CD4-positive, alpha-beta T cell treated with Interleukin-17A for 4 hours (primary cell): ENCODE results near the gene BCL7A.

ENCODE experiments used
- DNase-seq: peaks from one replicate; pipeline ENCODE4 v3.0.0-alpha.2; 2020; ENCODE audit warnings: mixed read lengths

BCL7A gene

DNA sequence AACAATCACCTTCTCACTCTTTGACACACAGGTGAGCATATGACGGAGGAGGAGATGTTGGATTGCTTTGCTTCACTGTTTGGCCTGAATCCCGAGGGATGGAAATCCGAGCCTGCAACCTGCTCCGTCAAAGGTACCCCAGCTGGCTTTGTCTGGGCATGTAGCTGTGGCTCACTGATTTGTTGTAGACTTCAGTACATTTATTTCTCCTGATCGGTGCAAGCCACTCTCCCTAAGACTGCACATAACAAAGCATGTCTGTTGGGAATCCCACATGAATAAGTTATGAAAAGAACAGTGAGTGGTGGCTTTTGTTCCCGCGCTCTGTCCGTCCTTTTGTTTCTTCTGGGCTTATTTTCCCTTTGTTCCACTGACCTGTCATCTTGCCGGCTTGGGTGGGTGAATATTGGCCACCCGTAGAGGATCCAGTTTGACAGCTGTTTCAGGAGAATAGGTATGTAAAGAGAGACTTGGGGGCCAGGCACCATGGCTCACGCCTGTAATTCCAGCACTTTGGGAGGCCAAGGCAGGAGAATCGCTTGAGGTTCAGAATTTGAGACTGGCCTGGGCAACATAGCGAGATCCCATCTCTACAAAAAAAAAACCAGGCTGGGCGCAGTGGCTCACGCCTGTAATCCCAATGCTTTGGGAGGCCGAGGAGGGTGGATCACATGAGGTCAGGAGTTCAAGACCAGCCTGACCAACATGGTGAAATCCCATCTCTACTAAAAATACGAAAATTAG lies 20.0 kb upstream of the BCL7A start:
- DNase-seq = no peak

DNA sequence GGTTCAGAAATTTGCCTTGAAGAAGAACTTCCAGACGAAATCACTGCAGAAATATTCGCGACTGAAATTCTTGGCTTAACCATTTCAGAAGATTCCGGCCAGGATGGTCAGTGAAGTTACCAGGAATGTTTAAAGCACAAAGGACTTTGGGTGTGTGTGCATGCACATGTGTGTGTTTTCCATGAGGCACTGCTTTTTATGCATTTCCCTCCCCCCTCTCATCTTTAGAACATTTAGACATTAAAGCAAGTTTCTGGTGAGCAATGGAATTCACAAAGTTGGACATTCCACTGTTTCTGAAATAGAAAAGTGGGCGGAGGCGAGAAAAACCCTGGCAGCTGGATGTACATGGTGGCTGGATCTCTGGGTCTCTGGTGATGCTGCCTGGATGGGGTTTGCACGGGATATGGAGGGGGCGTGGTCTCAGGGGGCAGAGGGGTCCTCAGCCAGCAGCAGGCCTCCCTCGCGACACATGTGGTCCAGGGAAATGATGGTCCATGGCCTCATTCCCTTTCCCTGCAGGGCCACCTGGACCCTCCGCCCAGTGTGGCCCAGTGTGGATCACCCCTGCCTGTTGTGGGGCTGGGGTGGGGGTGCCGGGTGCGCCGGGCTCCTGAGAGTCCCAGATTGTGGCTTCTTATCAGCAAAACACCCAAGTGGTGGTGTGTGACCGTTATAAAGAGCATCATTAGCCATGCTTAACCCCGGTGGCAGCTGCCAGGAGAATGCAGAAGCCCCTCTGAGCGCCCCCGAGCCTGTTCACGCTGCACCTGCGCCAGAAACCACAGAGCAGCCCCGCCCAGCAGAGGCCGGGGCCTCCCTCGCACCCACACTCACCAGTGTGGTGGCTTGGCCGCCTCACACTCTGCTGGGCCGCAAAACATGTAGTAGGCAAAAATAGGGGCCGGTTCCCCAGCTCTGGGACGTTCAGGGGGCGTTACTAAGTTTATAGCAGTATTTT lies 17.8 kb upstream of the BCL7A start:
- peak; percentile 16 for DNase-seq

DNA sequence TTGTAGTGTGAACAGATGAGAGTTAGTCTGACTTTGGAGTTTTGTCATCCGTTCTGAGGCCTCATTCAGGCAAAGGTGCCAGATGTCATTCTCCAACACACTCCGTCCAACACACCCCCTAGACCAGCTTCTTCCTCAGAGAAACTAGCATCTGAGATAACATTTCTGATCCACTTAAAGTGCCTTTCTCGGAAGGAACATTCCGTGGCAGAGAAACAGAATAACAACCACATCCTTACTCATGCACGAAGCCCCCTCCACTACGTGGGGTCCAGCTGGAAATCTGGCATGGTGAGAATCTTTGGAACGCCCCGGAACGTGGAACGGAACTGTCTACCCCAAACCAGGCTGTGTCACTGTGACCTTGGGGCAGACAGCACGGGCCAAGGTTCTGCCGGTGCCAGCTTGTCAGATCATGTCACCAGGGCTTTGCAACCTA lies 17.0 kb upstream of the BCL7A start:
- DNase-seq = no peak

DNA sequence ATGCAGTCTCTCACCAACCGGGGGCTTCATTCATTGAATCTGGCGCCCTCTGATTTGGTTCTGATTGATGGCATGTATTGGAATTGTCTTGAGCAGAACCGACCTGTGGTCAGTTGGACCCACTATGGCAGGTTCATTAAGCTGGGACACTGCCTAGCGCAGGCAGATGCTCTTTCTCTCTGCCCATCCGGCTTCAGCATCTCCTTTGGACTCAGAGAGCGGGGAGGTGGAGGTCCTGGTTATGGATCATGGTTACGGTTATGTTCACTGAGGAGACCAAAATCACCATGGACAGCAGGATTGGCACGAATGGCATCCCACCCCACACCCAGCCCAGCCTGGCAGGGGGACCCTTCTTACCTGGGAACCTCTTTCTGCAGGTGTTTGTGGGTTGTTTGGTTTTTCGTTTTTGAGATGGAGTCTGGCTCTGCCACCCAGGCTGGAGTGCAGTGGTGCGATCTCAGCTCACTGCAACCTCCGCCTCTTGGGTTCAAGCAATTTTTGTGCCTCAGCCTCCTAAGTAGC lies 16.4 kb upstream of the BCL7A start:
- DNase-seq = no peak

DNA sequence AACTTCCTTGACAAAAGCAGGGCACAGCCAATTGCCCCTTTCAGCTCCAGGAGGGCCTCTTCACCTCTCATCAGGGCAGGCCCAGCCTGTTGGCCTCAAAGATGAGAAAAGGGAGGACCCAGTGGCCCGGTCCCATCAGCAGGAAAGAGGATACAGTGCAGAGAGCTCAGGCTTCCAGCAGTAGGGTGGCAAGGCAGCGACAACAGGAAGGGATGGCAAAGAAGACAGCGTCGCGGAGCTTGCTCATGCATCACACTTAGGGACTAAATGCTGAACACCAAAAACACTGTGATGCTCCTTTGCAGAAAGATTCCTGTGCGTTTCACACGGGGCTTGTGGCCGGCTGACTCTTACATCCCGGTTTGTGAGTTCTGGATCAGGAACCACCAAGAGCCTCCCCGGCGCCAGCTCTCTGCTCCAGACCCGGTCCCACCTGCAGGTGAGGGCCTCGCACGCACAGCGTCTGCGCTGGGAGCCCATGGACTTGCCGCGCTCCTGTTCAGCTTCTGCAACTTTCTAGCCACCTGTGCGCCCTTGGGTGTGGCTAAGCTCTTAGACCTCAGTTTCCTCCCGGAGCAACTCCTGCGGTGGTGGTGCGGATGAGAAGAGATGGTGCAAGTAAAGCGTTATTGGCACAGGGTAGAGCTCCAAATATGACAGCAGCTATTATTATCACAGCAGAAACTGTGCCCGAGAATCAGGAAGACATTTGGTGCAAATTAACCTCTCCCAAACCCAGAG lies 15.3 kb upstream of the BCL7A start:
- peak; percentile 60 for DNase-seq

DNA sequence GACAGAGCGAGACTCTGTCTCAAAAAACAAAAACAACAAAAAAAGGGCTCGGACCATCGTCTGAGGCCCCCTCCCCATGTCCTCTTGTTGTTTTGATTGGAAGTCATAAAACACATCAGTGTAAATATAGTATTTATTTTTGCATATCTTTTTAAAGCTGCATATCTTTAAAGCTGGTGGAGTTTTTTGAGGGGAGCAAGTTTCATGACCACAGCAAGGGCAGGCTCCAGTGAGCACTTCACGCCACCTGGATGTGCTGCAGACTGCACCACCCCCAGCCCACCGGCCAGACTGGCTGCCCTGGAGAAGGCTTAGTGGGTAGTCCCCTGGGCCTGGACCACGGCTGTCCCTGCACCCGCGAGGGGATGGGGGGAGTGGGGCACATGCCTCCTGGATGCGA lies 11.9 kb upstream of the BCL7A start:
- DNase-seq = no peak

DNA sequence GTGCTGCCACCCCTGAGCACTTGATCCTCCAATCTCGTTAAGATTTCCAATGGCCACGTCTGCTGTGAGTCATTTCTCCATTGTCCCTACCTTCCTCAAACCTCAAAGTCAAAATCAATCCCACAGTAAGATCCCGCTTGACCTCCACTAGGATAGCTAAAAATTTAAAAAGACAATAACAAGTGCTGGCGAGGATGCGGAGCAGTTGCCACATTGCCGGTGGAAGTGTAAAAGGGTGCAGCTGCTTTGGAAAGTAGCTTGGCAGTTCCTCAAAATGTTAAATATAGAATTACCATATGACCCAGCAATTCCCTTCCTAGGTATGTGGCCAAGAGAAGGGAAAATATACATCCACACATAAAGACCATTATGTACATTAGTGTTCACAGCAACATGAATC lies 9.5 kb upstream of the BCL7A start:
- DNase-seq = no peak

DNA sequence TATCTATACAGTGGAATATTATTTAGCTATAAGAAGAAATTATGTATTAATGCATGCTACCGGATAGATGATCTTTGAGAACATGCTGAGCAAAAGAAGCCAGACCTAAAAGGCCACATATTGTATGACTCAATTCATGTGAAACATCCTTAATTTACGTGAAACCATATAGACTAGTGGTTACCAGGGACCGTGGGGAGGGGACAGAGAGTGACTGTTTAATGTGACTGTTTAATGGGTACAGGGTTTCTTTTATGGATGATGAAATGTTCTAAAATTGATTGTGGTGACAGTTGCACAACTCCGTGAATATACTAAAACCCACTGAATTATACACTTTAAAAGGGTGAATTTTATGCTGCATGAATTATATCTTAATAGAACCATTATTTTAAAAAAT lies 8.5 kb upstream of the BCL7A start:
- DNase-seq = no peak

DNA sequence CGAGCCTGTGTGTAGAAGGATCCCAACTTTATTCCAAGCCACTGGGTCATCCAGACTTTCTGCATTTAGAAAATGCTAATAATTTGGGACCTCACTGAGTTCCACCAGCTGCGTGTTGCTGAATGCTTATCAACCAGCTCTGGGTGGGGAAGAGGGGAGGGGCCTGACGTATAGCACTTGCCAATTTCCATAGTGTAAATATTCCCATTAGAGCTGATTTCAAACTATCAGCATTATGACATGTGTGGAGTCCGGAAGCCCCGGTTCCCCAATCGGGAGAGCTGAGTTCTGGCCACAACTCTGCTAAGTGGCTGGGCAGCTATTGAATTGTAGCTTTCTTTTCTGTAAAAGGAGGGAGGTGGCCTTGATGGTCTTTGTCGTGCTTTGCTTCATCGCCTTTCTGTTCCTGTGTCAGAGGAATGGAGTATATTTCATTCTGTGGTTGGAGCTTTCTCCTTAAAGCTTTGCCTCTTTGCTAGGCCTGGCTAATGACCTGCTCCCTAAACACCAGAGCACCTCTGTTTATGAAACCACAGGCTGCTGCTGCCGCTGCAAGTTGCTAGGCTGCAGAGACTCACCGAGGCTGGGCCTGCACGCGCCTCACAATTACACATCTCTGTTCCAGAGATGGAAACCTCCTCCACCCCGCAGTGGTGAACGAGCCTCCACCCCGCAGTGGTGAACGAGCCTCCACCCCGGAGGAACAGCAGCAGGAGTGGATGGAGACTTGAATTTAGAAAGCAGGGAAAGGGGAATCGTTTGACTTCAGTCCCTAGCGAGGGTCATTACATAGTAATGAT lies 7.7 kb upstream of the BCL7A start:
- DNase-seq = no peak

DNA sequence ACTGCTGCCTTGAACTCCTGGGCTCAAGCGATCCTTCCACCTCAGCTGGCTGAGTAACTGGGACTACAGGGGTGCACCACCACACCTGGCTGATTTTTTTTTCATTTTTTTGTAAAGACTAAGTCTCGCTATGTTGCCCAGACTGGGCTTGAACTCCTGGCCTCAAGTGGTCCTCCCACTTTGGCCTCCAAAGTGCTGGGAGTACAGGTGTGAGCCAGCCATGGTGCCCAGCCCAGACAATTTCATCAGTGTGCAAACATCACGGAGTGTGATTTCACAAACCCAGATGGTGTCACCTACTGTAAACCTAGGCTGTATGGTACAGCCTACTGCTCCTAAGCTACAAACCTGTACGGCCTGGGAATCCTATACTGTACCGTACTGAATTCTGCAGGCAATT lies 6.9 kb upstream of the BCL7A start:
- DNase-seq = no peak

DNA sequence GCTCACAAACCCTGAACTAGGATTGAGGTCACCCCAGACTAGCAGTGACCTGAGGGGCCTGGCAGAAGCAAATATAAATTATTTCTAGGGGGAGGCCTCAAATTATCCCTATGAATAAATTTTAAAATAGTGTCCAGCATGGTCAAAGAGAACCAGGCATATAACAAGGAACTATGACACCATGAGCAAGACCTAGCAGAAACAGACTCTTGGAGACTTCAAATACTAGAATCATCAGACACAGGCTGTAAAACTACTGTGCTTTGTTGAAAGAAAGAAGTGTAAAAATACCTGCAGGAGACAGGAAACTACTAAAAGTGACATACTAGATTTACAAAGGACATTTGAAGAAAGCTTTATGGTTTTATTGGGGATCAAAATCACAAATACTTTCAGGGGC lies 3.2 kb upstream of the BCL7A start:
- DNase-seq = no peak

DNA sequence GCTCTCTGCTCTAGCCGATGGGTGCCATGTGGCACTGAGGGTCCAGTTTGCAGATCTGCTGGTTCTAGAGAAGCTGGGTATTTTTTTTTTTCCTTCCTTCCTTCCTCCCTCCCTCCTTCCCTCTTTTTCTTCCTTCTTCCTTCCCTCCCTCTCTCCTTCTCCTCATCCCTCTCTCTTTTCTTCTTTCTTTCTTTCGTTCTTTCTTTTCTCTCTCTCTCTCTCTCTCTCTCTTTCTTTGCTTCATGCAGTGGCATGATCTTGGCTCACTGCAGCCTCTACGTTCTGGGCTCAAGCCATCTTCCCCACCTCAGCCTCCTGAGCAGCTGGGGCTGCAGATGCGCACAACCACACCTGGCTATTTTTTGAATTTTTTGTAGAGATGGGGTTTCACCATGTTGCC lies 2.7 kb upstream of the BCL7A start:
- DNase-seq = no peak

DNA sequence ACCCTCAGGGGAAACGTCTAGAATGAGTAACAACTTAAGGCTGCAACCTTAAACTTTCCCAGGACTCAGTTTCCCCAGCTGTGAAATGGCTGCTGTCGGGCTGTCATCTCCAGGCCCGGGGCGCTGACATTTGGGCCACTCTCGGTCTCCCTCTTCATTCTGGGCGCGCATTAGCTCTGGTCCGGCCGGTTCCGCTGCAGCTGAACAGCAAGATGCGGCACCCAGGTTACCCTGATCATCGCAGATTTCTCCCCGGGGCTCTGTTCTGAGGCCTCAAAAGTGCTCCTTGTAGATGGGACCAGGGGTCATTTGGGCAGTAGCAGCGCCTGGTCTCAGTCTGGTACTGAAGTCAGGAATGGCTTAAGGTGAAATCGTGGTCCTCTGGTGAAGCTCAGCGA lies 890 bp upstream of the BCL7A start:
- DNase-seq = no peak

DNA sequence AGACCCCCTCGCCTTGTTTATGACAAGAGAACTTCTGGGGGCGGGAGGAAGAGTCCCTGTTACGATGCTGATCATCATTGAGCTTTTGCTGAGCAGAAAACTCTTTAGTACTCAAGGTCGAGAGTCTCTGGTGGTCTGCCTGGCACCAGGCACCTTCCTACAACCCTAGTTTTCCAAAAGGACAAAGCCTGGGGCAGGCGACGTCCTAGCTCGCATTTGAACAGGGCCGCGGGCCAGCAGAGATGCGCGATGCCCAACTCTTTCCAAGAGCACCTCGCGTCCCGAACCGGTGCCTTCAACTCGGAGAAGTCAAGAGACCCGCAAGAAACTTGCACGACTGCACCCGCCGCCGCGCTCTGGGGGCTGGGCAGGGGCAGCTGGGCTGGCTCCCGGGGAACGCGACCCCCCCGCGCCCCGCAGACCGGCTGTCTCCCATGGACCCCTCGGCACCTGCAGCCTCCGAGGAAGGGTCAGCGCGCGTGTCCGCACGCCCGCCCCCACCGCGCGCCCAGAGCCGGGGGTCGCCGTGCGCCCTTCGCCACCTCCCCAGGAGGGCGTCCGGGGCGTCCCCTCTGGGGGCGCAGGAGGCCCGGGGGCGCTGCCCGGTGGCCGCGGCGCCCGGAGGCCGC lies 377 bp upstream of the BCL7A start:
- DNase-seq = peak; percentile 39

DNA sequence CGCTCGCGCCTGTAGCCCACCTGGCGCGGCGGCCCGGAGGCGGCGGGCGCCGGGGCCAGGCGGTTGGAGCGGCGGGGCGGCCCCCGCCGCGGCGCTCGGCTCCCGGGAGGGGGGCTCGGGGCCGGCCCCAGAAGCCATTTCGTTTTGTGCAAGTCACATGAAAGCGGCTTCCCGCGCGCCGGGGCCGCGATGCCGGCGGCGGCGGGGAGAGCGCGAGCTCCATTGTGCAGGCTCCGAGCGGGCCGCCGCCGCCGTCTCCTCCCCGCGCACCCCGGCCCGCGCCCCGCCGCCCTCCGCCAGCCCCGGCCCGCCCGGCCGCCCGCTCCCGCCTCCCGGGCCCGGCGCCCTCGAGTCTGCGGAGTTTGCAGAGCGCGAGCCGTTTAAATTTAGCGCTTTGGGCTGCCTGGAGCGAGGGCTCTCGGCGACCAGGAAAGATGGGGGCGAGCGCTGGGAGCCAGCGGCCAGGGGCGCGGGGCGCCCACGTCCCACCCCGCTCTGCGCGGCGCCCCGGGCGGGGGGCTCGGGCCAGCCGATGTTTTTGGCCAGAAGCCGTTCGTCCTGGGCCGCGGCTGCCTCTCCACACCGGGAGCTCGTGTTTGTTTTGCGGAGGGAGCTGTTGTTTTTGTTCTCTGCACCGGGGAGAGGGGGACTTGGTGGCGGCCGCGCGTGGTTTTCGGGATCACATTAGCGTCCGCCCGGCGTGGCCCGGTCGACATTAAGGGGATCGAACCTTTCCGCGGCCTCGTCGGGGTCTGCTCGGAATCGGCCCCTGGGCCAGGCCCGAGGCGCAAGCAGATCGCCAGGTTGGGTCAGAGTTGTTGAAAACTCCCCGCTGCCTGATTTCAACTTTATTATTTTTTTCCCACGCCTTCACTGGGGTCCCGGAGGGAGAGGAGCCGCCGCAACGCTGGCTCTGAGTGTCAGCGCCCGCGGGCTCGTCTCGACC lies 982 bp downstream of the BCL7A start:
- peak; percentile 52 for DNase-seq

DNA sequence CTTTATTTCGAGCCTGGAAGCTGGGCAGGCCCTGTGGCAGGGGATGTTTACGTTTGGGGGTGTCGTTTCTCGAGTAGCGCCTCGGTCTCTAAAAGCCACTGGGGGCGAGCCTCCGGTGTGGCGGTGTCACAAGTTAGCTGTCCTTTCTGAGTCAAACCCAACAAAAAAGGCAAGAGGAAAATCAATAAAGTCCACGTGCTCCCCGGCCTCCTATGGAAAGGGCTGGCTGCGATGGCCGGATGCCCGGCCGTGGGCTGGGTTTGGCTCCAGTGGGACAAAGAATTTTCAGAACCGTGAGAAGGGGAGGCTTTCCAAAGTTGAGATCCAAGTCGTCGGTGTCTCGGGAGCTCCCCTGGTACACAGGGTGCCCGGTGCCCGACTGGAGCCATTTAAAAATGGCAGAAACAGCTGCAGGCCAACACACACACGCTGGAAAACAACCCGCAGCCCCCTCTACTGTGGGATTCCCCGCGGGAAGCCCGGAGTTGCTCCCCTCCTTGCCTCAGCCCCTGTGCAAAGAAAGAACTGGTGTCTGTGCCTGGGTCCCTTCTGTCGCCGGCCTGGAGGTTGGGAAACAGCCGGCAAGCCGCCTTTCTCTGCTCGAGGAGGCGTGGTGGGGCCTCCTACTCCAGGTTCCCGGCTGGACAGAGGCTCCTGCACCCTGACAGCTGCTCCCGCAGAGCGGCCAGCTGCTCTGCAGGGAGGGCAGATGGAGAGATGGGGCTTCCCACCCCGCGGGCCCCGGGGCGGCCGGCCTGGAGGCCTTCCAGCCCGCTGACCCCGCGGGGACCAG lies 1.9 kb downstream of the BCL7A start:
- DNase-seq = peak; percentile 32

DNA sequence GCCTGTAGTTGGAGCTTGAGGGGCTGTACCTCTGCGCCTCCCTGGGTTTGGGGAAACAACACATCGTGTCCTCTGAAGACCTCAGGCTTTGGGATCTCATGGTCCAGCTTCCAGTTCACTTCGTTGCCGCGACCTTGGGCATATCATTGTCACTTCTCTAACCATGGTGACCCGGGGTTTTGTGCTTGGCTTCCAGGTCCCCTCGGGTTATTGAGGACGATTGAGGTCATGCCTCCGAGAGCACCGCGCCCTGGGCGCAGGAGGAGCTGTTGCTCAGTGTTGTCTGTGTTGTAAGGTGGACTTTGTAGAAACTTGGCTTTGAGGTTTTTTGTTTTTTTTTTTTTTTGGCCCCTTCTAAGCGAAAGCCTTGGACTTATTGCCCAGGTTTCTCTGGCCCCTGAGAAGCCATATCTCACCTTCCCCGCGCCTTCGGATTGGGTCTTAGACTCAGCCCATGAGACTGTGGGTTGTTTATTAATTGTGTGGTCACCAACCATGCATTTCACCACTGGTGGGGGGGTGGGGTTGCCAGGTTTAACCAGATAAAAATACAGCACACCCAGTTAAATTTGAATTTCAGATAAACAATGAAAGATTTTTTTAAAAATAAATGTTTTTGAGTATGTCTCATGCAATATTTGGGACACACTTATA lies 2.6 kb downstream of the BCL7A start:
- DNase-seq = no peak

DNA sequence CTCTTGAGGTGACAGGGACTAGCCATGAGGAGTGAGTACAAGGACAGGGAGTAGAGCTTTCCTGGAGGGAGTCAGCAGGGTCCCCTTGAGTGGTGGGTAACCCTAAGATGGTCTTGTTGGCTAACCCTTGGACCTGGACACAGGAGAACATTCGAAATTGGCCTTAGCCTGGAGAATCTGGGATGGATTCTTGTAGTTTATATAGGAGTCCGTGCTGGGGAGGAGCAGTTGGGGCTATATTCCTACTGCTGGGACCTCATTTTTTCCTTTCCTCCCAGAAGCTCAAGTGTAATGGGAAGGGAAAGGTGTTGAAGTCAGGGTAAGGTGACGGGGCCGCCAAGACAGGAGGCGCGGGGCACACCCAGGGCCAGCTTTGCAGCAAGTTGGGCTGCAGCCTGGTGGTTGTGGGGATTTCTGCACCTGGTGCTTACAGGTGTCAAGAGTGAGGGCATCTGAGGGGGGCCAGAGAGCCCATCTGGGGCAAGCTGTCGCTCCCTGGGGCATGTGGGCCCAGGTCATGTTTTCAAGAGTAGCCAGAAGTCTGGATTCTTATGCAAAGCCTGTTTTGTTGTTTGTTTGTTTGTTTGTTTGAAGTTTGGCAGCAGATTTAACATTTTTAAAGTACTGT lies 5.1 kb downstream of the BCL7A start:
- no peak for DNase-seq
